Measurements from ENCODE around the gene SPATA1.

- TF ChIP-seq, protein P1, sequence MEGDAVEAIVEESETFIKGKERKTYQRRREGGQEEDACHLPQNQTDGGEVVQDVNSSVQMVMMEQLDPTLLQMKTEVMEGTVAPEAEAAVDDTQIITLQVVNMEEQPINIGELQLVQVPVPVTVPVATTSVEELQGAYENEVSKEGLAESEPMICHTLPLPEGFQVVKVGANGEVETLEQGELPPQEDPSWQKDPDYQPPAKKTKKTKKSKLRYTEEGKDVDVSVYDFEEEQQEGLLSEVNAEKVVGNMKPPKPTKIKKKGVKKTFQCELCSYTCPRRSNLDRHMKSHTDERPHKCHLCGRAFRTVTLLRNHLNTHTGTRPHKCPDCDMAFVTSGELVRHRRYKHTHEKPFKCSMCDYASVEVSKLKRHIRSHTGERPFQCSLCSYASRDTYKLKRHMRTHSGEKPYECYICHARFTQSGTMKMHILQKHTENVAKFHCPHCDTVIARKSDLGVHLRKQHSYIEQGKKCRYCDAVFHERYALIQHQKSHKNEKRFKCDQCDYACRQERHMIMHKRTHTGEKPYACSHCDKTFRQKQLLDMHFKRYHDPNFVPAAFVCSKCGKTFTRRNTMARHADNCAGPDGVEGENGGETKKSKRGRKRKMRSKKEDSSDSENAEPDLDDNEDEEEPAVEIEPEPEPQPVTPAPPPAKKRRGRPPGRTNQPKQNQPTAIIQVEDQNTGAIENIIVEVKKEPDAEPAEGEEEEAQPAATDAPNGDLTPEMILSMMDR (conservative IDR thresholded peaks at IDR 0.05 in 1 of 2, IDR thresholded peaks at IDR 0.05 in 1 of 2; ENCODE audit: low read depth in 1 of 2, low read length in 2 of 2), result no peak
- TF ChIP-seq EZH2 (IDR thresholded peaks at IDR 0.05; ENCODE audit: low read length, missing control alignments), result no peak
Measured at GRCh38 chr1:84479998-84480397, 26.2 kb upstream of the SPATA1 start.

All from fibroblast of lung (primary cell).